HT-29 (cell line): ENCODE results near the gene BCAS4. TPM values are rescaled to one million over a fixed set of nuclear protein-coding genes. Genes with fewer than 3 reads are reported as not detected.
A peak's percentile ranks its signal among the peaks of the same experiment; 100 is the strongest.
"Not testable (repeated sequence)": the region's sequence is repeated elsewhere in the genome, so short reads cannot be mapped to it uniquely, and the experiment has no call there.

Source experiments
- DNase-seq: peaks from one replicate; pipeline ENCODE4 v3.0.0-alpha.2; 2015; ENCODE audit warnings: low spot score
- total RNA-seq: library from RNA; depleted of rRNA; stranded (reverse); fragments of >200 nt; shearing (Covaris generic); gene quantifications from 2 replicates; pipeline ENCODE4 v1.2.3, GENCODE V29; 2014

Gene BCAS4
- total RNA-seq, 1 experiment from 2014 or later, result 14.8 TPM

DNA sequence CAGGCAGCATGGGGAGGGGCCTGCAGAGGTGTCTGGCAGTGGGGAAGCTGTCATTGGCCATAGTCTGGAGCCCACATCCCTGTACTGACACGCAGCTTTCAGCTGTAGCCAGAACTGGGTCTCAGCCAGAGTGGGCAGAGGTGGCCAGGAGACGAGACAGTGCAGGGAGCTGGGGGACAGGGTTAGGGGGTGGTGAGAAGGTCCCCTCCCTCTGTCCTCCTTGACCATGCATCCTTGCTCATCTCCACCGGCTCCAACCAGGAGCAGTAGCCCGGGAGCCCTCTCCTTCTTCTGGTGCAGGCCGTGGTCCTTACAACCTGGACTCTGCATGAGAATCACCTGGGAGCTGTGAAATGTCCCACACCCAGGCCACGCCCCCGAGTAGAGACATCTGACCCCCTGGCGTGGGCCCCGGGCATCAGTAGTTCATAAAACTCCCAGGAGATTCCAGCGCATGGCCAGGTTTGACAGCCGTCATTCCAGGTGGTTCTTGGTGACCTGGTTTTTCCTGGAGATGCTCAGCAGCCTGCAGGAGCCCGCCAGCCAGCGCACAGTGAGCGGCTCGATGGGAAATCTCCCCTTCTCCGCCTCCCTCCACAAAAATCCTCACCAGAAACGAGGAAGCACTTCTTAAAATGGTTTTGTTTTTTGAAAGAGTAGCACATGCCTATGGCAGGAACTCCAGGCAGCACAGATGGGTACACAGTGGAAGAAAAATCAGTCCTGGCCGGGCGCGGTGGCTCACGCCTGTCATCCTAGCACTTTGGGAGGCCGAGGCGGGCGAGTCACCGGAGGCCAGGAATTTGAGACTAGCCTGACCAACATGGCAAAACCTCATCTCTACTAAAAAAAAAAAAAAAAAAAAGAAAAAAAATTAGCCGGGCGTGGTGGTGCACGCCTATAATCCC lies 80.2 kb downstream of the BCAS4 start:
- no peak for DNase-seq

DNA sequence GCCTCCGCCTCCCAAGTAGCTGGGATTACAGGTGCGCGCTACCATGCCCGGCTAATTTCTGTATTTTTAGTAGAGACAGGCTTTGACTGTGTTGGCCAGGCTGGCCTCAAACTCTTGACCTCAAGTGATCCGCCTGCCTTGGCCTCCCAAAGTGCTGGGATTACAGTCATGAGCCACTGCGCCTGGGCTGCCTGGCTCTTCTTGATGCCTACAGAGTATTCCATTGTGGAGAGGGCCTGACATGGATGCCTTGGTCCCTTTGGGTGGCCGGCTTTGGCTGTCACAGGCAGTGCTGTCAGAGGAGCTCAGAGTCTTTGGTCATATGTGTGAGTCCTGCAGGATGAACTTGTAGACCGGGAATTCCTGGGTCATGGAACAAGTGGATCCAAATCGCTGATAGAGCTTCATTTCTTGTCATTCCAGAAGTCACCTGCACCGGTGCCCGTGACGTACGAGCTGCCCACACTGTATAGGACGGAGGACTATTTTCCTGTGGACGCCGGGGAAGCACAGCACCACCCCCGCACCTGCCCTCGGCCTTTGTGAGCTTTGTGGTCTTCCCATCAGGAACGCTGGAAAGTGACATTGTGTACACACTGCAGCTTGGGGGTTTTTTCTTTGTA lies 81.3 kb downstream of the BCAS4 start:
- DNase-seq, result no peak

DNA sequence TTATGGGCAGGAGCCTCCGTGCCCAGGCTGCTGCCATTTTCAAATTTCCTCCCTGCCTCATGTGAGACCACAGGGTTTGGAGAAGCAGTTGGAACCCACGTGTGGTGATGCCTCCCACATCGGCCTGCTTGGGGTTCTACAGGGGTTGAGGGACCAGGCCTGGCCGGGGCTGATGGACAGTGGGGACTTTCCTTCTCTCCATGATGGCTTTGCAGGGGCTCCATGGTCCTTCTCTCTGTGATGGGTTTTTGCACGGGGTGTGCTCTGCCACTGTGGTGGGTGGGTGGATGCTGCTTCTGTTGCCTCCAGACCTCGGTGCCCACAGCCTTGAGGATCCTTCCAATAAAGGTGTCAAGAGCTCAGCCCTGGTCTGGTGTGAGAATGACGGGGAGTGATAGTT lies 82.0 kb downstream of the BCAS4 start:
- no peak for DNase-seq

DNA sequence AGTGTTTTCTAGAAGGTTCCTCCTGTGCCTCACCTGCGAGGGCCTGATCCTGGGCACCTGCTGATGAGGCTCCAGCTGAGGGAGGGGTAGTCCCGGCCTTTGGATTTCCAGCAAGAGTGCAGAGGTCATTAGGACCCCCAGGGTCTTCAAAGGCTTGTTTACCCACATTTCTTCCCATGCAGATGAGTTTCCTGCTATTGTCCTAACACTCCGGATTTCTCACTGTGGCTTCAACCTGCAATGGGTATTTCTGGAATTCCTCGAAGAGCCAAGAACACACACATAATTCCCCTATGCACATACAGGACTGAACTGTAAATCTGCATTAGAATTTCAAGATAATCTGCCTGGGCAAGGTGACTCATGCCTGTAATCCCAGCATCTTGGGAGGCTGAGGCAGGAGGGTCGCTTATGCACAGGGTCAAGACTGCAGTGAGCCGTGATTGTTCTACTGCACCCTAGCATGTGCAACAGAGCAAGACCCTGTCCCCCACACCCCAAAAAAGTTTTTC lies 82.4 kb downstream of the BCAS4 start:
- DNase-seq, result no peak

DNA sequence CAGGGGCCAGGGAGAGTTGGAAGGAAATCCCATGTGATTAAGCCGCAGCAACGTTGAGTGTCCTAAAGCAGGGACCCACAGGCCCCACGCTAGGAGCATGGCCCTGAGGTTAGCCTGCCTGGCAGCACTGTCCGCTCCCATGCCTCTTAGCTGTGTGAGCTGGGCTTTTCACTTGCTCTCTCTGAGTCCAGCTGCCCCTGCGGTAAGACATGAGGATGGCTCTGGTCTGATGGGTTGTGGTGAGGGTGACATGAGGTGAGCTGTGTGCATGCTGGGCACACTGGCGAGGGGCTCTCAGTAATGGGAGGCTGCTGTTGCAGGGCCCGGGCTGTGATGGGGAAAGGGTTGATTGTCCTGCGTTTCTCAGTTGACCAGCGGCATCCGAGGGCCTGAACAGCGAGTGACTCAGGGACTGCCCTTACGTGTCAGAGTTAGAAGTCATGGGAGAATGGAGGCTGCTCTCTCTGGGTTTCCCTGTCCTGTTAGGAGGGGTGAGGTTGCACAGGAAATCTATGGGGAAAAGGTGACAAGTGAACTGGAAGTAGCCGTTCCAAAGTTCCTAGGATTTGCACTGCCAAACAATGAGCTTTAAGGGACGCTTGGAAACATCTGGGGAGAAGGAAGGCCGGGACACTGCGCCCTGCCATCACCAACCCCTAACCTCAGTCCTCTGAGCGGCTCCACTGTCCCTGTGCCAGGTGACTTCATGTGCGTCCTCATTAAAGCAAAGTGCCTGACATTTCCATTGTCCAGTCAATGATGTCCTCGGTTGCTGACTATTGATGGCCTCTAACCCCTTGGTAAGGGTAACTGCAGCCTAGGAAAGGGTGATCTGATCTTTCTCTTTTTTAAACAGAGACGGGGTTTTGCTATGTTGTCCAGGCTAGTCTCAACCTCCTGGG lies 85.0 kb downstream of the BCAS4 start:
- no peak for DNase-seq

DNA sequence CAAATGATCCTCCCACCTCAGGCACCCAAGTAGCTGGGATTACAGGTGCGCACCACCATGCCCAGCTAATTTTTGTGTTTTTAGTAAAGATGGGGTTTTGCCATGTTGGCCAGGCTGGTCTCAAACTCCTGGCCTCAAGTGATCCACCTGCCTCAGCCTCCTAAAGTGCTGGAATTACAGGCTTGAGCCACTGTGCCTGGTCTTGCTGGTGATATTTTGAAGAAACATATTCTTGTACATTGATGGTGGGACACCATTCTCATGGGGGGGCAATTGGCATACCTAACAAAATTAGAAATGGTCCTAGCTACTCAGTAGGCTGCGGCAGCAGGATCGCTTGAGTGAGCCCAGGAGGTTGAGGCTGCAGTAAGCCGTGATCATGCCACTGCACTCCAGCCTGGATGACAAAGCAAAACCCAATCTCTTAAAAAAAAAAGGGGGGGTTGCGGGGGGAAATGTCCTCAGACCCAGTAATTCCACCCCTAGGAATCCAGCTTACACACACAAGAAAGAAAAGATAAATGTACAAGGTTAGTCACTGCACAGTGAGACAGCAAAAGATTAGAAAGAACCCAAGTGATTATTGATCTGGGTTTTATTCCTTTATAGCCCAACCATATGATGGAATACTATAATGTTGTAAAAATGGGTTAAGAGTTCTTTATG lies 87.0 kb downstream of the BCAS4 start:
- DNase-seq, result not testable (repeated sequence)

DNA sequence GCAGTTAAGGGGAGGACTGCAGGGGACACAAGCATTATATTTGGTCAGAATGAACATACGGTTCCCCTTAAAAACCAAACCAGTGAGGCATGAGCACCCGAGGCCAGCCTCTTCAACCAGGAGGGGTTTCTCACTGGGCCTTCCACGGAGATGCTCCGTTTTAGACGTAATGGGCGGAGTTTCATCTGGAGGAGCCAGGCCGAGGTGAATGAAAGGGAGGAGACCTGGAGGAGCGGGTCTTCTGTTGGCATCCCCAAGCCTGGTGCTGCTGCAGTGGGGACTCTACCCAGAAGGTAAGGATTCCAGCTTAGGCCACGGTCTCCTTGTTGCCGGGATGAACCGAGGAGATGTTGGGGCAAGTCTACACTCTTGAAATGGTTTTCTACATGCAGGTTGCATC lies 89.0 kb downstream of the BCAS4 start:
- no peak for DNase-seq

DNA sequence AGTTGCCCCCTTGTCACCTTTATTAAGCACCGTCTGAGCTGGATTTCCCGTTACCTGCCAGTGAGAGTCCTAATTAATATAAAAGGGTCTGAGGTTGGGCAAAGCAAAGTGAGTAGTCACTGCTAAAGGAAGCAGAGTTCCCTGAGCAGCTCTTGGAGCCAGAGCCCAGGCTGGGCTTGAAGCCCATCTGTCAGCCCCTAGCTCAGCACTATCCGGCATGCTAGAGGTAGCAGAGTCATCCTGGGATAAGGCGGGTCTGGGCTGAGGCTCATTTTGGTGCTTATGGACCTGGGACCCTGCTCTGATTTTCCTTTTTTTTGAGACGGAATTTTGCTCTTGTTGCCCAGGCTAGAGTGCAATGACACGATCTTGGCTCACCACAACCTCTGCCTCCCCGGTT lies 90.2 kb downstream of the BCAS4 start:
- no peak for DNase-seq

DNA sequence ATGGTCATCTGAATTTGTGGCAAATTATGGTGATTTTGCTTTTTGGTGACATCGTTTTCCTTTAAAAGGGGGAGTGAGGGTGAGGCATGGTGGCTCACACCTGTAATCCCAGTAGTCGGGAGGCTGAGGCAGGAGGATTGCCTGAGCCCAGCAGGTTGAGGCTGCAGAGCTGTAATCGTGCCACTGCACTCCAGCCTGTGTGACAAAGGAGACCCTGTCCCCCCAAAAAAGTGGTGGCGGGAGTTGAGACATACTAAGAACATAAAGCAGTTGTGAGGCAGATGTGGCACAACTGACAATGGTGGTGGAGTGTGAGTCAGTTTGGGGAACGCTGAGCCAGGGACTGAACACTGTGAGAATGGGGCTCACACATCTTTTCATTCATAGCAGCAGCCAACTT lies 90.9 kb downstream of the BCAS4 start:
- no peak for DNase-seq

DNA sequence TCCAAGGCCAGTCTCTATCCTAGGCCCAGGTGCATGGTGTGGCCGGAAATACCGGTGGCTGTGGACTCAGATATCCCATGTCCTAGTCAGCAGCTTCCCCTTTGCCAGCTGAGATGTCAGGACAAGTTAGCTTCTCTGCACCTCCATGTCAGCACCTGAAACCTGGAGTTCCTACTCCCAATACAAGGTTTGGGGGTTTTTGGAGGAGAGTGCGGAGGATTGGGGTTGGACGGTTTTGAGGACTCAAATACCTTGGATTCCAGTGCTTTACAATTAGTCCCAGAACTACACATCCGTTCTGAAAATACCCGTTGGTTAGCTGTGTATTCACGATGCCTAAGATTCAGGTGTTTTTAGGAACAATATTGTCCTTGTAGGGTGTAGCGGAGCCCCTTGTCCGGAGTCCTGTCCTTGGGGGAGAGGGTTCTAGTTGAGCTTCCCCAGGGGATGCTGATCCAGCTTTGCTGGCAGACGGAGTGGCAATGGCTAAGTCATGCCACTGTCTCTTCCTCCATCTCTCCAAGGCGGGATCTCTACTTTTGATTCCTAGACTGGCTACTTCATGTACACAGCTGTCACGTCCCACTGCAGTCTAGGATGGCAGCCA lies 91.4 kb downstream of the BCAS4 start:
- no peak for DNase-seq

DNA sequence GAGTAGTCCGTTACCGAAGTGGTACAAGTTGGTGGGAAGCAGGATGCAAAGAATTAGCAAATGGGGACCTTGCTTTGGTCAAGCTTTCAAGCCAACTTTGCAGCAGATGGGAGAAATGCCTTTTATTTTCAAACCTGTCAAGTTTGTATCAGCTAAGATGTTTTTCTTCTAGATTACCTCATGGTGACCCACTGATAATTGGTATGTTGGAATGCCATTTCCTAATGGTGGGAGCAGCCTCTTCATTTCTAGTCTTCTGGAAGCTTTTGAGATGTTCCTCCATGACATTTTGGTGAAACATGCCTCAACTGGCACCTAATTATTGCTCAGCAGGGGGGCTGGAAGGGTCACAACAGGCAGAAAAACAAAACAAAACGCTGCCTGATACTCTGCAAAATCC lies 92.7 kb downstream of the BCAS4 start:
- DNase-seq, result no peak

DNA sequence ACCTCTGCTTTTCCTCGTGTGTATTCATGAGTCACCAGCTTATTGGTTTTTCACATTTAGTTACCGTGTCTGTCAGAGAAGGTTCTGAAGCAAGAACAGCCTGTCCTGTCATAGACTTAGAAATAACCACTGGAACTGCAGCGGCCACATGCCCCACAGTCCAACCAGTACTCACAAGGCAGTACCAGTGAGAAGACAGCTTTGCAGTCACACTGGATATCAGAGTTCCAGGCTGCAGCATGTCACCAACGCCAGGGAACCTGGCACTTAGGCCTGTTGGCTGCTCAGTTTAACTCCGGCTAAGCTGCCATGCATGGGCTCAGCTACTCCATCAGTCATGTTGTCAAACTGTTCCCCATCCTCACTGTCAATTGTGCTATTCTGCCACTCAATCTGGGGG lies 96.3 kb downstream of the BCAS4 start:
- no peak for DNase-seq

DNA sequence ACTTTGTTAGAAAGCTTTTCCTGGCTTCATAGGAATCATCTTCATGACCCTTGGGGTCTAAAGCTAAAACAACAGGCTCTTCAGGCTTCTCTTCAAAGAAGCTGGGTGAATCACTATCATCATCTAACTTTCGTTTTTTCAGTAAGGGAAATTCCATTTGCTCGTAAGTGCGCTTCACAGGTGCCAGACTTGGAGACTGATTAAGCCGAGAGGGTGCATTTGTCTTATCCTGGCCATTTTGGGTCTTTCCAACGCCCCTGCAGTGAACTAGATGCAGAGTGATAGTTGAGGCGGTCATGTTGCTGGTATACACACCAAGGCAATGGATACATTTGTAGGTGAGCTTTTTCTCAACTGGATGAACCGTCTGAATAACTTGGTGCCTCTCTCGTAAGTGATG lies 97.5 kb downstream of the BCAS4 start:
- DNase-seq, result no peak

DNA sequence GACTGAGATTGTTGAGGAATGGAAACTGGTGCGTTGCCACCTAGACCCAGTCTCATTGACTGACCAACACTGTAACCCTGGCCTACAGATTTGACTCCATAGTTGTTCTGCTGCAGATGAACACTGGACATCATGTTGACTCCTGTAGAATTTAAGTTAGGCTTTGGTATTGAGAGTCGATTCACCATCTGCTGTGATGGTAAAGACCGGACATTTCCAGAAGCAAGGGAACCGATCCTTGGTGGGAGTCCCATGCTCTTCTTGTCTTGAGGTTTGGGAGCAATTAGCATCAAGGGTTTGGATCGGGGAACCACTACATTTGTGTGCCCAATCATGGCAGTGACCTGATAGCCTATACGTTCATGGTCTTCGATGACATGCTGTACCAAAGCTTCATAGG lies 98.8 kb downstream of the BCAS4 start:
- DNase-seq, result no peak

DNA sequence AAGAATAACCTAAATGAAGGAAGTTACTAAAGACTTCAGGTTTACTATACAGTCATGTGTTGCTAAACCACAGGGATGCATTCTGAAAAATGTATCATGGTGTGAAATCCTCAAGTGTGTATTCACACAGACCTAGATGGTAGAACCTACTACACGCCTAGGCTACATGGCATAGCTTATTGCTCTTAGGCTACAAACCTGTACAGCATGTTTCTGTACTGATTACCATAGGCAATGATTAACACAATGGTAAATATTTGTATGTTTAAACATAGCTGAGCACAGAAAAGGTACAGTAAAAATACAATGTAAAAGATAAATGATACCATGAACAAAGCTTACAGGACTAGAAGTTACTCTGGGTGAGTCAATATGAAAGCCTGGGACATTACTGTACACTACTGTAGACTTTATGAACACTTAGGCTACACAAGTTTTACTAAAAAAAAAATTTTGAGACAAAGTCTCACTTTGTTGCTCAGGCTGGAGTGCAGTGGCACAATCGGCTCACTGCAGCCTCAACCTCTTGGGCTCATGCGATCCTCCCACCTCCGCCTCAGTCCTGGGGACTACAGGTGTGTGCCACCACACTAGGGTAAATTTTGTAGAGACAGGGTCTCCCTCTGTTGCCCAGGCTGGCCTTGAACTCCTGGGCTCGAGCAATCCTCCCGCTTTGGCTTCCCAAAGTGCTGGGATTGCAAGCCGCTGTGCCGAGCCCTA lies 100.4 kb downstream of the BCAS4 start:
- peak; percentile 49 for DNase-seq

DNA sequence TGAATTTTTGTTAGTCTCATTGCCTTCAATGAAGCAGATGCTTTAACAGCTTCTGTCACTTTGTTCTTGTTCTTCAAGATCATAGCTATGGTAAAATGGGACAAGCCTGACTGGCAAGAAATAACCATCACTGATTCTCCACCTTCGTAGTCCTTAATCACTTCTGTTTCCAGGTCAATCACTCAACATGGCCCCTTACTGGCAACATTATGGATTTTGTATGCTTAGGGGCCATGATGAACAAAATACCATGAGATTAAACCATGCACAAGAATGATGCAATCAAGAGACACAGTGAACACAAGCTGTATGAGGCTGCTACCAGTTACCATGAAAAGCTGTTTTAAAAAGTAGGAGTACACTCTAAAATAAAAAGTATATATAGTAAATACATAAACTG lies 103.6 kb downstream of the BCAS4 start:
- DNase-seq, result no peak

DNA sequence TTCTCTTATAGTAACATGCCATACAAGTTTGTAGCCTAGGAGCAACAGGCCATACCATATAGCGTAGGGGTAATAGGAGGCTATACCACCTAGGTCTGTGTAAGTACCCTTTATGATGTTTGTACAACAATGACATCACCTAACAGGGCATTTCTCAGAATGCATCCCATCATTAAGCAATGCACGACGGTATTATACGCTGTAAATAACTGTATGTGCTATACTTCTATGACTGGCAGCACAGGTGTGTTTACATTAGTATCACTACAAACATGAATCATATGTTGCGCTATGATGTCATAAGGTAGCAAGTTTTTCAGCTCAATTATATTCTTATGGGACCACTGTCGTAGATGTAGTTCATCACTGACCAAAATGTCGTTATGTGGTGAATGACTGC lies 105.4 kb downstream of the BCAS4 start:
- DNase-seq, result no peak

DNA sequence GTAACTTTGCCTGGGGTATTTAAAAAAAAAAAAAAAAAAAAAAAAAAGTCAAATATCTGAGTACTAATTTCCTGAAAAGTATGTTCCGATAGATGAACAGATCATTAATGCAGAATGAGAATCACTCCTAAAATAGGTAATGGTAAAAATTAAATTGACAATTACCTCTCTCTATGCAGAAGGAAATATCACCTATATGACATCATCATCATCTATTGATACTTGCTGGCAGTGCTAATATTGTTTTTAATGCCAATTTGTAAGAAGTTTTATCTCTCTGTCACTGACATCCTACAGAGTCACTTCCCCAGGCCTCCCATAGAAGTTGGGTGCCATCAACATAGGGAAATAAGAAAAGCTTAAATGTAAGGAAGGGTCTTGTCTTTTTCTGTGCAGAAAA lies 106.4 kb downstream of the BCAS4 start:
- DNase-seq, result no peak

DNA sequence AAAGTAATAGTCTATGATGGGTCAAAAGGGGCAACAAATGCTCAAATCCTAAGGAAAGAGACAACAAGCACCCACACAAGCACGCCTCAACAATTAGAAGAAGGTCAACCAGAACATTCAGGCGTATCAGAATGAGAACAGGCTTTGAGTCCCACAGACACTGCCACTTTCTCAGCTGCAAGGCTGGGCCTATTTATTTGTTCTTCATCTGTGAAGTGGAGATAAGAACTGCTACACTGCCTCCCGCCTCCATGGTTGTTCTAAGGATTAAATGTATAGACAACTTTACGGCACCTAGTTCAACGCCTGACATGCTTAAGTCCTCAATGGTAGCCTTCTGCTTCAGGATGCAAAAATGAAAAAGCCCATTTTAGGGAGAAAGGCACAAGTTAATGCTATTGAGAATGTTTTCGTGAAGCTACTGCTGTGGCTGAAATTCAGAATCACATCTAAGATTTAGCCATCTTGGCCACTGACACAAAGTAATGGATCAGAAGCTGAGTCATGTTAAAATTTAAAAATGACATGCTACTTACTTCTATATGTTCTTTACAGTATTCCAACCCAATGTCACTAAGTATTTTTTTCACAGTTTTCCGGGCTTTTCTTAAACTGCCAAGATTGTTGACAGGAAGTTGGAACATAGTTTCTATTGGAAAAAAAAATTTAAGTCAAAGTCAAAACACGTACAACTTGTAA lies 108.6 kb downstream of the BCAS4 start:
- DNase-seq, result no peak
